HPDE6-E6E7 (cell line): ENCODE results near the gene HEG1.
"Not testable (repeated sequence)": the region's sequence is repeated elsewhere in the genome, so short reads cannot be mapped to it uniquely, and the experiment has no call there.

Experiments
- DNase-seq: peaks from one replicate; pipeline ENCODE4 v3.0.0; 2011; ENCODE audit warnings: missing footprints; ENCODE audit errors: extremely low spot score

Gene HEG1

DNA sequence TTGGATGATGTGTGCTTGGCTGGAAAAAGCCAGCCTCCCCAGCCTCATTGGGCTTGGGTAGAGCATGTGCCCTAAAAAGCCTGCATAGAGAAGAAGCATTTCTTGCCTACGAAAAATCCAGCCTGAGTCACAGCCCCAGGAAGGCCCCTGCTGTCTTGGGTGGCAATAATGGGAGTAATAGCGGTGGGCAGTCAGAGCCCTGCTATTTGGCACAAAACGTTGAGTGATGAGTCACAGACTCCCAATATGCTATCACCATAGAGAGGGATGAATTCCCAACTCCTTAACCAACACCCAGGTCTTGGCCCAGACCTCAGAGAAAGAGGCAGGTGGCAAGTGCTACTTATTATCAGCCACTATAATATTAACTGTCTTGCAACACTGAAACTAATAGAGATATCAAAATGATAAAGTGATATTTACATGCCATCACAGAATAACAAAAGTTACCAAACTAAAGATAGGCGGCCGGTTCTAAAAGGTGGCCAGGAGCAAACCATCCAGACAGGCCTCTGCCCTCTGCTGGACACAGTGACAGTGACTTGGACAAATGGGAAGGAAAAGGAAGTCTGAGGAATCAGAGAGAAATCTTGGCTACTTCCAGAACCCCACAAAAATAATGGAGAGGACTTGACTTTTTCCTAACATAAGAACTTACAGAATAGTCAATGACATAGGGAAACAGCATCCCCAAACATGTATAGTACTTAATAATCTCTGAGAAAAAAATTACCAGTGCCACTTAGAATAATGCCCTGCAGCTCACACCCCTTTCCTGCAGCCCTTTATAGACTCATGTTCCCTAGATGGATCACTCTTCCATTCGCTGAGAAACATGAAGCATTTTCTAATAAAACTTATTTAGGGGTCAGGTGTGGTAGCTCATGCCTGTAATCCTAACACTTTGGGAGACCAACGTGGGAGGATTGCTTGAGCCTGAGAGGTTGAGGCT lies 69.3 kb downstream of the HEG1 start:
- peak; percentile 49 for DNase-seq

GRCh38 chr3:124985349-124985748 lies 70.4 kb downstream of the HEG1 start:
- peak; percentile 31 for DNase-seq

GRCh38 chr3:124984754-124985153 lies 71.0 kb downstream of the HEG1 start:
- DNase-seq: no peak

- no peak for DNase-seq
Observed at GRCh38 chr3:124982855-124983254, 72.9 kb downstream of the HEG1 start.

GRCh38 chr3:124981472-124981871 lies 74.3 kb downstream of the HEG1 start:
- no peak for DNase-seq

- no peak for DNase-seq
Observed at GRCh38 chr3:124978627-124979026, 77.2 kb downstream of the HEG1 start.

DNA sequence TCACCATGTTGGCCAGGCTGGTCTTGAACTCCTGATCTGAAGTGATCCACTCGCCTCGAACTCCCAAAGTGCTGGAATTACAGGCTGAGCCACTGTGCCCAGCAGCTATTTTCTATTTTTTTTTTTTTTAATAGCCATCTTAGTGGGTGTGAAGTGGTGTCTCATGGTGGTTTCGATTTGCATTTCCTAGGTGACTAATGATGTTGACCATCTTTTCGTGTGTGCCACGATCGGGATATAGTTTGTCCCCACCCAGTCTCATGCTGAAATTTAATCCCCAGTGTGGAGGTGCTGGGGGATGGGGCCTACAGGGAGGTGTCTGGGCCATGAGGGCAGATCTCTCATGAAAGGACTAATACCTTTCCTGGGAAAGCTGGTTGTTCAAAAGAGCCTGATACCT lies 79.4 kb downstream of the HEG1 start:
- no peak for DNase-seq

- DNase-seq: no peak
Observed at GRCh38 chr3:124974691-124975090, 81.1 kb downstream of the HEG1 start.

- DNase-seq: no peak
Observed at GRCh38 chr3:124973290-124973689, 82.5 kb downstream of the HEG1 start.

DNA sequence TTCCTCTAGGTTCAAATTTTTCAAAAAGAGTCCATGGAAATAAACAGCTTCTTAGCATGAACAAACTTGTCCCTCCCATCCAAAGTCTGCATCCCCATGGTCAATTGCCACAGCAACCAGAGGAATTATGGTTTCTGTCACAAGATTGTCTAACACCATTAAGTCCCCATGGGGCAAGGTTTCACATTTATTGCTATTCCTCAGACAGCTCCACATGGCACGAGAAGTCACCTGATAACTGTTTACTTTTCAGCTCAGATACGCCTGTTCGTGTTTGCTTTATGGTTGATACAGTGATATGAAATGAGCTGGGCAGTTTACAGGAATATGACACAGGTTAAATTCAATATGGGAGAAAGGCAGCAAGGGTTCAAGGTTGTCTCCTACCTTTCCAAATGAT lies 83.3 kb downstream of the HEG1 start:
- no peak for DNase-seq

GRCh38 chr3:124969963-124970722 lies 85.7 kb downstream of the HEG1 start:
- DNase-seq: no peak

DNA sequence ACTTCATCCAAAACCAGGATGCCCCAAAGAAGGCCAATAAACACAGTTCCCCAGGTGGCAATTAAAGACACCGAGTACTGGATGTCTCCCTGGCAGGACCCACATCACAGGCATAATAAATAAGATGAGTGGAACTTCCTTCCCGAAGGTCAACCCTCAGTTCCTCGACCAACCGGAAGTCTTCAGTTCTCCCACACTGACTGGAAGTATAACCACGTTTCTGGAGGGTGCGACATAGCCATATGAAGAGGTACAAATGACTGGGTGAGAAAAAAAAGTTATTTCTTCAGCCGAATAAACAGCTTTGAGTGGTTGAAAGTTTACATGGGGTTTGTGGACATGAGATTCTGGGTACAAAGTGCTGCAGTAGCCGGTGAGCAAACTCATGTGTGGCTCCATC lies 86.6 kb downstream of the HEG1 start:
- DNase-seq: no peak

- no peak for DNase-seq
Observed at GRCh38 chr3:124967964-124968363, 87.8 kb downstream of the HEG1 start.

DNA sequence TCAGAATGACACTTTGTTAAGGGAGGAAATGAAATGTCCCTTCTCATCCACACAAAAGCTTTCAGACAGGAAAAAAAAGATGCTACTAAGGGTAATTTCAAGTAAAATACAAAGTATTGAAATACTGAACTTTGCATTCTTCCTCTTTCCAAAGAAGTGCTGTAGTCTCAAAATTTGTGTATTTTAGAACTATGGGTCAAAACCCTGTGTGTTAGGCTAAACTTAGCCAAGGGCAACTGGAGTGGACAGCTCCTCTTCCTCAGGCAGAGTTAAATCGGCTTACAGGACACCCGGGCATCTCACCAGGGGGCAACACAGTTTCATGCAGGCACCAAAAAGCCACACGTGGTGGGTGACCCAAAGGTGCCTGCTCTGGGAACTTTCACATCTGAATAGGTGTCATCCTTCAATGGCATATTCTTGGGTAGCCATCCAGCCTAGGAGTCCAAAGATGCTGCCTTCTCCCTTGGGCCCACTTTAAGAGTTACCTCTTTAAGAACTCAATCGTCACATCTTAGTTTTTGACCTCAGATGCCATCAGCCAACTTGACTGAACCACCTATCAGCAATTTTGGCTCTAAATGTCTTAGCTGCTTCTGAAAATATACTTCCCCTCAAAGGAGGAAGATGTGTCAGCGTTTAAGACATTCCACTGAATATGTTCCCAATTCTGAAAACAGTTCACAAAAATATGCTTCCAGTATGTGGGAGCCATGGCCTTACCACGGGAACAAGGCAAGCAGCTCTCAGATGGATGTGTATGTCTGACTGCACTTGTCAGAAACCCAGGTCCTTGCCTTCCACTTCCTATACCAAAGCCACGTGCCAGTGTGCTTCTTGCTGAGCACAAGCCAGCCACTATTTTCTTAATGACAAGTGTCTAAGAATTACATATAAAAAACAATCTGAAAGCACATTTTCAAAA lies 89.0 kb downstream of the HEG1 start:
- no peak for DNase-seq

DNA sequence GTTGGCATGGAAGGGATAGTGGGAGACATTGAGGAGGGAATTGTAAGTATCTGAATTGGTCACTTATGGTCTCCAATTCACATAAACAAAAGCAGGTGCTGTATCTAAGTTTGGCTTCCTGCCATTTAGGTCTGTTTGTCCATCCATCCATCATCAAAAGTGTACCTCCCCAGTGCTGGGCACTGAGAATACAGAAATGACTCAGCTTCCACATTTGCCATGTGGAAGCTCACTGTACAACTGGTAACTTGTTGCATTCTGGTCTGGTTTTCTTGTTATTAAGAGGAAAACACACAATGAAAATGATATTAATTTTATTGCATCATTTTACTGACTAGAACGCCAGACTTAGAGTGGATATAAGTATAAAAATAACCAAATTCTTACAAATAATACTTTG lies 90.4 kb downstream of the HEG1 start:
- DNase-seq: no peak

DNA sequence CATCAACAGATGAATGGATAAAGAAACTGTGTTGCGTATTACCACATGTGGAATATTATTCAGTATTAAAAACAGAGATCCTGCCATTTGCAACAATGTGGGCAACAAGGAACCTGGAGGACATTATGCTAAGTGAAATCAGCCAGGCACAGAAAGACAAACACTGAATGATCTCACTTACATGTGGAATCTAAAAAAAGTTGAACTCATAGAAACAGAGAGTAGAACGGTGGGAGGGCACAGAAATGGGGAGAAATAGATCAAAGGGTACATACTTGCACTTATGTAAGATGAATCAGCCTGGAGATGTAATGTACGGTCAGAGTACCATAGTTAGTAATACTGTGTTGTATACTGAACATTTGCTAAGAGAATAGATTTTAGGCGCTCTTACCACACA lies 91.4 kb downstream of the HEG1 start:
- no peak for DNase-seq

DNA sequence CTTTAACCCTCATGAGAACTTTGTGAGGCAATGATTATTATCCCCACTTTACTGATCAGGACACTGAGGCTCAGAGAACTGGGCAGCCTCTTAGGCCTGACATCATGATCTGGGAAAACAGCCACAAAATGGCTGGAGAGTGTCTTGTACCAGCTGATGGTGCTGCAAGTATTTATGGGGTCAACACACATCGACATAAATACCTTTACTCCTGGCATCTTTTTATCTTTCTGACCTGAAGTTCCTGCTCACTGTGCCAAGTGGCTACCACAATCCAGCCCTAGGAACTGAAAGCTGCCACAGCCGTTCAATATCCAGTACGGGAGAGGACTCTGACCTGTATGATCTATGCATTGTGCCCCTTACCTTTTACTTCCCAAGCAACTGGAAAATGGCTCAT lies 92.0 kb downstream of the HEG1 start:
- no peak for DNase-seq

DNA sequence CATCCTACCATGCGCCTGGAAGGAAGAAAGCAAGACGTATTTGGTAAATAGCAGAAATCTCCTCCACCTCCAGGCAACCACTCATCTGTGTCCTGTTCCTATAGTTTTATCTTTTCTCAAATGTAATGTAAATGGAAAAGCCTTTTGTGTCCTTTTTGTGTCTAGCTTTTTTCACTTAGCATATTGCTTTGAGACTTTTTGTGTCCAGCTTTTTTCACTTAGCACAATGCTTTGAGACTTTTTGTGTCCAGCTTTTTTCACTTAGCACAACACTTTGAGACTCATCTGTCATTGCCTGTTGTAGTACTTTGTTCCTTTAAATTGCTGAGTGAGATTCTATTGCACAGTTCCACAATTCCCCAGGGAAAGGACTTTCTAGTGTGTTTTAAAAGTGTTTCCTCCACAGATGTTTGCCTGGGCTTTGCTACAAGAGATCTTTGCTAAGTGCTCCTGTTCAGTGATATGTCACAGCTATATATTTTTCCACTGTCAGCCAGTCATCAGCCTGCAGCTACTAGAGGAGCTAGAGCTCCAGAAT lies 93.3 kb downstream of the HEG1 start:
- DNase-seq: no peak

DNA sequence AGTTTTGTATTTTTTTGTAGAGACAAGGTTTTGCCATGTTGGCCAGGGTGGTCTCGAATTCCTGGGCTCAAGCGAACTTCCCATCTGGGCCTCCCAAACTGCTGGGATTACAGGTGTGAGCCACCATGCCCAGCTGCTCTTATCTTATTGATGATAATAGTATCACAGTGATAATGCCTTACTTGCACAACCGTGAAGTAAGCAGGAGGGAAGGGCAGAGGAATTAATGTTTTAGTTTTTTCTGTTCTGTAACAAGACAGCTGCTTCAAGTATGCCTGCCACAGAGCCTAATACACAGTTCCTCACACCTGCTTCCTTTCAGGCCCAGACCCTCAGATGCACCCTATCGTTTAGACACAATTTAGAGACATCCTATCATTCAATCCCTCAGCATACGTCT lies 95.1 kb downstream of the HEG1 start:
- no peak for DNase-seq

DNA sequence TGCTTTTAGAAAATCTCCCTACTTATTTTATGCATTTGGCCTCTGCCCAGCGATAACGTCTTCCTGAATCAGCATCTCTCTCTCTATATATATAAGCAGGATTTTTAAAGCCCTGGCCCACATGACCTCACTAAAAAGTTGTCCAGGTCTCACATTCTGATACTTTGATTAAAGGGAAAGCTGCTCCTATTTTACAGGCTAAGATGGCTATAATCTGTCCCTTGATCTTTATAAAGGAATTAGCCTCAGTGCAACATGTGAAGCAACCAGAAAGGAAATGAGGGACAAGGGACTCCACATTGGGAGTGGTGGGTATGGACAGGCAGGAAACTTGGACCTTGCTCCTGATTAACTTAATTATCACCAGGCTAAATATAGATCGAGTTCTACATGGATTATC lies 95.7 kb downstream of the HEG1 start:
- DNase-seq: no peak

DNA sequence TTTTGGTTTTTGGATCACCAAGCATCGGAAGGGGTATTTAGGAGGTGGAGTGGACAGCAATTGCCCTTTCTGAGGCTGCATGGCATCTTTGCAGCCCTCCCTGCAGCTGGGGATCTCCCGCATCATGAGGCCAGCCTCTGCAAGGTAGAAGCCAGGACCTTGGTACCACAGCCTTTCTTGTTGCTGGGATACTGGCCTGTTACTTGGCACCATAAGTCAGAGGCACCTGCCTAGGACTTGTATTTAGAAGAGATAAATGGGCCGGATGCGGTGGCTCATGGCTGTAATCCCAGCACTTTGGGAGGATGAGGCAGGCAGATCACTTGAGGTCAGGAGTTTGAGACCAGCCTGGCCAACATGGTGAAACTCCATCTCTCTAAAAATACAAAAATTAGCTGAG lies 97.8 kb downstream of the HEG1 start:
- DNase-seq: not testable (repeated sequence)
